Esophagus squamous epithelium (tissue), 4 donors: Measurements from ENCODE around the gene NIF3L1.

Source experiments
- CTCF ChIP-seq, 6 experiments: fragments of 450-650 bp in 4 of 6; fragments of 200-600 bp in 2 of 6; sonication (generic) in 2 of 6; IDR thresholded peaks; one replicate each; pipeline ENCODE4 v1.5.1; 2016 to 2019; ENCODE audit warnings: antibody characterized with exemption in 6 of 6, mild to moderate bottlenecking in 4 of 6, moderate library complexity in 4 of 6
- POLR2A ChIP-seq, 4 donors: fragments of 450-650 bp; IDR thresholded peaks; one replicate each; pipeline ENCODE4 v1.6.1; 2017; ENCODE audit warnings: antibody characterized with exemption in 4 of 4, mild to moderate bottlenecking in 4 of 4, moderate library complexity in 3 of 4

GRCh38 chr2:200869014-200869413 is 20.2 kb upstream of the NIF3L1 start:
- TF ChIP-seq CTCF (IDR thresholded peaks at IDR 0.05) (no peak), POLR2A (IDR thresholded peaks at IDR 0.05) (no peak)
